ENCODE results near the gene GAB2.

The GAB2 gene

GRCh38 chr11:78170874-78171549 is 246.6 kb downstream of the GAB2 start:
- no peaks in the 10 kb centered on the region for H3K9me3 ChIP-seq (ENCODE audit: insufficient read depth, low read depth, low read length)
- H3K27me3 ChIP-seq (ENCODE audit: insufficient read depth, low read length), result no peaks in the 10 kb centered on the region
- no peak overlapping the region; the same call in 1 of the 2 replicates for H3K9ac ChIP-seq (ENCODE audit: low read depth, low read length)
- no peak overlapping the region for H3K4me3 ChIP-seq (ENCODE audit: low read length)
- H3K27ac ChIP-seq (ENCODE audit: low read length), result no peak overlapping the region
- no peaks in the 10 kb centered on the region for H3K4me1 ChIP-seq (ENCODE audit: insufficient read depth, low read length)
- H3K36me3 ChIP-seq (ENCODE audit: insufficient read depth, low read depth, low read length), result no peaks in the 10 kb centered on the region

- no peaks in the 10 kb centered on the region for H3K27me3 ChIP-seq (ENCODE audit: insufficient read depth, low read length)
- no peaks in the 10 kb centered on the region for H3K4me1 ChIP-seq (ENCODE audit: insufficient read depth, low read length)
- no peaks in the 10 kb centered on the region for H3K36me3 ChIP-seq (ENCODE audit: insufficient read depth, low read depth, low read length)
- no peak overlapping the region for H3K27ac ChIP-seq (ENCODE audit: low read length)
- H3K4me3 ChIP-seq (ENCODE audit: low read length), result no peak overlapping the region
- no peak overlapping the region; the same call in 1 of the 2 replicates for H3K9ac ChIP-seq (ENCODE audit: low read depth, low read length)
- no peaks in the 10 kb centered on the region for H3K9me3 ChIP-seq (ENCODE audit: insufficient read depth, low read depth, low read length)
Measured at GRCh38 chr11:78170413-78170812, 247.2 kb downstream of the GAB2 start.

DNA sequence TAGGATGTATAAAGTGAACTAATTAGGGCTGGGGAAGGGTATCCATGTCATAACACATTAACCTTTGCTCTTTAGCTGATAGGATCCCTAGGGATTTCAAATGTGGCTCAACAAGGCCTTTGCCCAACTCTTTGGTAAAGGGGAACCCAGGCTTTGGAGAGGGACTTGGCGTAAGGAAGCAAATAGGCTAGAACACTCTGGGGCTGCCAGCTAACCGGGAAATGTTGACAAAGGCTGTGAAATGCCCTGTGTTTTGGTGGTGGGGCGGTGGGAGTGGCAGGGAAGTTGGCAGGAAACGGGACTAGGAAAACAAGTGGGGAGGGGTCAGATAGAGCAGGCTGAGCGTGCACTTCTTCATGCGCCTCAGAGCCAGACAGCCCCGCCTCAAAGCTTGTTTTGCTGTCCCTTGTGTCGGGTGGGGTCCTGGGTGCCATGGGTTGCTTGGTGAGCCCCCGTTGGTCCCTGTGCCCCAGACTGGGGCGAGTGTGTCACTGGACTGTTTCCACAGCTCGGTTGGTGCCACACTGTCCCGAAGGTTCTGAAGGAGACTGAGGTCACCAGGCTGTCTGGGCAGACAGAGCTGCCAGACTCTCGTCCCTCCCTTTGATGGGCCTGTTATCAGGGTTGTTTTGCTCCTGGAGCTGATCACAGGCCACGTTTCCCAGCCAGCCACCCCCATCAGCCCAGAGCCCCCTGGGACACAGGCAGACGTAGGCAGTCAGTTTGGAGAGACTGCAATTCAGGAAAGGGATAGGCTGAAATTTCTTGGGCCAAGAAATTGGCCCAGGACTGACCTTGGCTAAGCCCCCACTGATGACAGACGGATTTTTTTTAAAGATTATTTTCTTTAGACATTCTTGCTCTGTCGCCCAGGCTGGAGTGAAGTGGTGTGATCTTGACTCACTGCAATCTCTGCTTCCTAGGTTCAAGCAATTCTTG is 248.8 kb downstream of the GAB2 start:
- Histone ChIP-seq H3K27me3 (ENCODE audit: insufficient read depth, low read length) (no peaks in the 10 kb centered on the region), H3K36me3 (ENCODE audit: insufficient read depth, low read depth, low read length) (no peaks in the 10 kb centered on the region), H3K4me3 (ENCODE audit: low read length) (no peak overlapping the region), H3K4me1 (ENCODE audit: insufficient read depth, low read length) (no peaks in the 10 kb centered on the region), H3K9ac (ENCODE audit: low read depth, low read length) (no peak overlapping the region), H3K9me3 (ENCODE audit: insufficient read depth, low read depth, low read length) (no peaks in the 10 kb centered on the region), H3K27ac (ENCODE audit: low read length) (no peak overlapping the region)

DNA sequence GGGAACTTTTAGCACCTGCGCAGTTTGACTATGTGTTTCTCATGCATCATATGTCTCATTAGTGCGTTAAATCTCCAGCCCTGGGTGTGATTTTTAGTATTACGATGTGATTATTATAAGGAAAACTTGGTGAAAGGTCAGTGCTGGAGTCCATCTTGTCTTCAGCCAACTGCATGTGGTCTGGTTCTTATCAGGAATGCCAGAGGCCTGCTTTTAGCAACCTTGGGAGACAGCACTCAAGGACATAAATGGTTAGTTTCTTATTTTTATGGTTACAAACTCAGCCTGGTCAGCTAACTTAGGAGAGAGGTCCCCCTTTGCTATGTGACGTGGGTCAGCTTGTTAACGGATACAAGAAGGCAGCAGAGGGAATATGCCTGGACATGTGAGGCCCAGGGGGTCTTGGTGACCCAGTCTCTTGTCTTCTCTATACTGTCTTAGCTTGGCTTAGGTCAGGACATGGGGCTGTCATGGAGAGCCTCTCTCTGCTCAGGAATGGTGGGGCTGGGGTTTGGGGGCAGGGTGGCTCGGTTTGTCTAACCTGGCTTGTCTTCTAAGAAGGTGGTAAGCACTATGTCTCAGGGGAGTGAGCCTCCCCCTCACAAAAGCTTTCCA is 250.7 kb downstream of the GAB2 start:
- Histone ChIP-seq H3K9ac (ENCODE audit: low read depth, low read length) (no peak overlapping the region), H3K27ac (ENCODE audit: low read length) (no peak overlapping the region), H3K4me1 (ENCODE audit: insufficient read depth, low read length) (no peaks in the 10 kb centered on the region), H3K4me3 (ENCODE audit: low read length) (no peak overlapping the region), H3K27me3 (ENCODE audit: insufficient read depth, low read length) (no peaks in the 10 kb centered on the region; the same call in 1 of the 2 replicates), H3K9me3 (ENCODE audit: insufficient read depth, low read depth, low read length) (no peaks in the 10 kb centered on the region), H3K36me3 (ENCODE audit: insufficient read depth, low read depth, low read length) (no peaks in the 10 kb centered on the region)

Measured in iPS-20b (cell line).